ENCODE measurements around the gene VAC14.

DNA sequence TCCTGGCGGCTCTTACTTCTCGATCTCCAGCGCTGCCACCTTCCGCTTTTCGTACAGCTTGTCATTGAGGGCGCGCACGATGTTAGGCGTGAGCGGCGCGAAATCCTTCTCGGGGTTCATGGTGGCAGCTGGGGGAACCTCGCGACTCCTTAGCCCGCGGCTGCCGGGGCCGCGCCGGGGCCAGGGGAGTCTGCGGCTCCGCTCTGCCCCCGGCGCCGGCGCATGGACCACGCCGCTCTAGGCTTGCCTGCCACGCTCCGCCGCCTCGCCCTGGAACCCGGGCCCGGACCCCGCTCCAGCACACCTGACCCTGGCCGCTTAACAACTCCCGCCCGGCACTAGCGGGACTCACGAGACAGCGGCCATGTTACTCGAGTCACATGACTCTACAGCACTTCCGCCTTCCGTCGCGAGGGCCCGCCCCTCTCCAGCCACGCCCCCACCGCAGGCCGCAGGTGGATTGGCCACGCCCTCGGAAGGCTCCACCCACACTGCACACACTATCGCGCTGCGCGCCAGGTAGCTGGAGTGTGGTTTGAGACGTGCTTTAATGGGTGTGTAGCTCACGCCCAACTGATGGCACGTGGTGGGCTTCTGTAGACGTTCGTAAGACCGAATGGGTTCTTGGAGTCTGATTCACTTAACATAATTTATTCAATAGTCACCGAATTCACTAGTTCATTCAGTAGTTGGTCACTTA is at the start of gene VAC14:
- TF ChIP-seq ZNF274 (IDR thresholded peaks at IDR 0.05; ENCODE audit: low read depth, low read length) (no peak), SUZ12 (IDR thresholded peaks at IDR 0.05; ENCODE audit: extremely low read depth, insufficient read depth, insufficient read length) (no peak)
